Parathyroid adenoma (tissue), 2 donors: ENCODE results near the gene DYNC2LI1.

Experiments
- H2AFZ ChIP-seq: fragments of 300-600 bp; sonication (generic); one replicate; pipeline ENCODE4 v1.7.0; 2017; ENCODE audit warnings: antibody characterized with exemption, mild to moderate bottlenecking
- H3K27ac ChIP-seq: fragments of 300-600 bp; sonication (generic); one replicate; pipeline ENCODE4 v1.7.0; 2017
- H3K27me3 ChIP-seq: fragments of 300-600 bp; sonication (generic); one replicate; pipeline ENCODE4 v1.7.0; 2017; ENCODE audit warnings: low read length; ENCODE audit not compliant: control insufficient read depth, insufficient read depth
- H3K36me3 ChIP-seq: fragments of 300-600 bp; sonication (generic); one replicate; pipeline ENCODE4 v1.7.0; 2017; ENCODE audit warnings: low read length; ENCODE audit not compliant: control insufficient read depth, insufficient read depth
- H3K4me1 ChIP-seq: fragments of 300-600 bp; sonication (generic); one replicate; pipeline ENCODE4 v1.7.0; 2017; ENCODE audit warnings: control low read depth
- H3K4me2 ChIP-seq: fragments of 300-600 bp; sonication (generic); one replicate; pipeline ENCODE4 v1.7.0; 2017; ENCODE audit warnings: low read length
- H3K4me3 ChIP-seq: fragments of 300-600 bp; sonication (generic); one replicate; pipeline ENCODE4 v1.7.0; 2017; ENCODE audit warnings: low read depth, low read length
- H3K79me2 ChIP-seq: fragments of 300-600 bp; sonication (generic); one replicate; pipeline ENCODE4 v1.7.0; 2017; ENCODE audit warnings: control low read depth
- H3K9ac ChIP-seq: fragments of 300-600 bp; sonication (generic); one replicate; pipeline ENCODE4 v1.7.0; 2017; ENCODE audit warnings: mild to moderate bottlenecking
- H3K9me3 ChIP-seq: fragments of 300-600 bp; sonication (generic); one replicate; pipeline ENCODE4 v1.7.0; 2017; ENCODE audit warnings: low read length; ENCODE audit not compliant: control insufficient read depth
- TF ChIP-seq, protein P1 (sequence below): fragments of 300-600 bp; sonication (generic); IDR thresholded peaks from one replicate; pipeline ENCODE4 v1.7.0; 2017; ENCODE audit warnings: antibody characterized with exemption, mild to moderate bottlenecking
- donor health status: primary hyperparathyroidism.

Gene DYNC2LI1

DNA sequence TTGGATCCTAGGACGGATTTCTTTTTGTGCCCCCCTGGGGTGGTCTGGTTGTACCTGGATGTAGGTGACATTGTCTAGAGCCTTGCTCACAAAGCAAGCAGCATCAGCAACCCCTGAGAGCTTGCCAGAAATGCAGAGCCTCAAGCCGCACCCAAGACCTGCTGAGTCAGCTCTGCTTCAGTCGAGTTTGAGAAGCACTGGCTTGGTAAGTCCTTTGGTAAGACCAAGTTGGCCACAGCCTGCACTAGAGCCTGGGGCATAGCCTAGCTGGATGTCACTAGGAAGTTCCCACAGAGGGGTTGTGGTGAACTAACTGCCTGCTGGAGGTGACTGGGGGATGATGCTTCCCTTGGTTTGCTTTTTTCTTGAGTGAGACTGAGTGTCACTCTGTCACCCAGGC, 58.6 kb downstream of the DYNC2LI1 start:
- Histone ChIP-seq H3K79me2 (no peaks in the 10 kb centered on the region), H3K36me3 (no peaks in the 10 kb centered on the region), H3K9ac (no peak overlapping the region), H3K9me3 (no peaks in the 10 kb centered on the region), H3K27me3 (no peaks in the 10 kb centered on the region), H3K4me3 (no peak overlapping the region), H2AFZ (no peak overlapping the region), H3K4me2 (no peak overlapping the region), H3K4me1 (no peaks in the 10 kb centered on the region), H3K27ac (no peak overlapping the region)
- TF ChIP-seq, protein P1, sequence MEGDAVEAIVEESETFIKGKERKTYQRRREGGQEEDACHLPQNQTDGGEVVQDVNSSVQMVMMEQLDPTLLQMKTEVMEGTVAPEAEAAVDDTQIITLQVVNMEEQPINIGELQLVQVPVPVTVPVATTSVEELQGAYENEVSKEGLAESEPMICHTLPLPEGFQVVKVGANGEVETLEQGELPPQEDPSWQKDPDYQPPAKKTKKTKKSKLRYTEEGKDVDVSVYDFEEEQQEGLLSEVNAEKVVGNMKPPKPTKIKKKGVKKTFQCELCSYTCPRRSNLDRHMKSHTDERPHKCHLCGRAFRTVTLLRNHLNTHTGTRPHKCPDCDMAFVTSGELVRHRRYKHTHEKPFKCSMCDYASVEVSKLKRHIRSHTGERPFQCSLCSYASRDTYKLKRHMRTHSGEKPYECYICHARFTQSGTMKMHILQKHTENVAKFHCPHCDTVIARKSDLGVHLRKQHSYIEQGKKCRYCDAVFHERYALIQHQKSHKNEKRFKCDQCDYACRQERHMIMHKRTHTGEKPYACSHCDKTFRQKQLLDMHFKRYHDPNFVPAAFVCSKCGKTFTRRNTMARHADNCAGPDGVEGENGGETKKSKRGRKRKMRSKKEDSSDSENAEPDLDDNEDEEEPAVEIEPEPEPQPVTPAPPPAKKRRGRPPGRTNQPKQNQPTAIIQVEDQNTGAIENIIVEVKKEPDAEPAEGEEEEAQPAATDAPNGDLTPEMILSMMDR, result no peak

DNA sequence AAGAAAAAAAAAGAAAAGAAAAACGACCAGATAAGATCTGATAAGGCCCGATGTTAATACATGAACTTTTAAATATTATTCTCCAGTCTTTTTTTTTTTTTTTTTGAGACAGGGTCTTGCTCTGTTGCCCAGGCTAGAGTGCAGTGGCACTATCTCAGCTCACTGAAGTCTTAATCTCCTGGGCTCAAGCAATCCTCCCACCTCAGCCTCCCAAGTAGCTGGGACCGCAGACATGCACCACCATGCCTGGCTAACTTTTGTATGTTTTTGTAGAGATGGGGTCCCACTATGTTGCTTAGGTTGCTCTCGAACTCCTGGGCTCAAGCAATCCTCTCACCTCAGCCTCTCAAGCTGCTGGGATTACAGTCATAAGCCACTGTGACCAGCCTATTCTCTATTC, 63.2 kb downstream of the DYNC2LI1 start:
- Histone ChIP-seq H3K9ac (no peak overlapping the region), H3K4me3 (no peak overlapping the region), H3K27me3 (no peaks in the 10 kb centered on the region), H3K4me1 (no peaks in the 10 kb centered on the region), H3K27ac (no peak overlapping the region), H3K4me2 (no peak overlapping the region), H3K79me2 (no peaks in the 10 kb centered on the region), H3K36me3 (no peaks in the 10 kb centered on the region), H2AFZ (no peak overlapping the region), H3K9me3 (no peaks in the 10 kb centered on the region)
- TF ChIP-seq, protein P1, result no peak

DNA sequence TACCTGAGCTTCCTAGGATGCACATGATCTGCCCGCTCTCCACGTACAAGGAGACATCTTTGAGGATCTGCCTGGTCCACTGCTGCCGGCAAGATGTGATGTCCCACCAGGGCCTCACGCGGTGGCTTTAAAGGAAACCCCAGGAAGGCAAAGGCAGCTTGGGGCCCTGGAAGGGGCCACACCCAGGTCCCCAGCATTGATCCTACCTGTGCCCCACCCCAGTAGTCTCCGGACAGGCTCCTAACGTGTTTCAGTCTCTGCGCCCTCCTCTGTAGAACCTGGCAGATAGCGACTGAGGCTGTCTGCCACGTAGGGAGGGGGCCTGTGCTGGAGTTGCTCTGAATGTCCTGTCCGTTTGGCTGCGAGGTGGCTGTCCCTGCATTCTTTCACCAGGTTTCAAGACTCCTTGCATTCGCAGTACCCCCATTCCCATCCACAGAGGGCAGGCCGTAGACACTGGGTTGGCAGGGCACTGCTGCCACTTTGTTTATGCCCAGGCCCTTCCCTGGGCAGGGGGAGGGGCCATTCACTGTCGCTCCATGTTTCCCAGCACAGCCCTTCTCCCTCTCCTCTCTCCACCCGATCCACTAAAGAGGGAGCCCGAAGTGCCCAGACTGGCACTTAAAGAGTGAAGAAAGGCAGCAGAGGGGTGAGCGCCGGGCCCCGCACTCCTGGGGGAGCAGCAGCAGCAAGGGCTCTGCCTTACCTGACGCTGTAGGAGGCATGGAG, 64.2 kb downstream of the DYNC2LI1 start:
- H3K36me3 ChIP-seq, result no peaks in the 10 kb centered on the region
- H3K4me1 ChIP-seq, result no peaks in the 10 kb centered on the region
- H3K9ac ChIP-seq, result no peak overlapping the region
- H3K79me2 ChIP-seq, result no peaks in the 10 kb centered on the region
- no peak overlapping the region for H2AFZ ChIP-seq
- no peaks in the 10 kb centered on the region for H3K9me3 ChIP-seq
- no peak overlapping the region for H3K4me3 ChIP-seq
- H3K27me3 ChIP-seq, result no peaks in the 10 kb centered on the region
- TF ChIP-seq, protein P1, result no peak
- no peak overlapping the region for H3K27ac ChIP-seq
- H3K4me2 ChIP-seq, result no peak overlapping the region

DNA sequence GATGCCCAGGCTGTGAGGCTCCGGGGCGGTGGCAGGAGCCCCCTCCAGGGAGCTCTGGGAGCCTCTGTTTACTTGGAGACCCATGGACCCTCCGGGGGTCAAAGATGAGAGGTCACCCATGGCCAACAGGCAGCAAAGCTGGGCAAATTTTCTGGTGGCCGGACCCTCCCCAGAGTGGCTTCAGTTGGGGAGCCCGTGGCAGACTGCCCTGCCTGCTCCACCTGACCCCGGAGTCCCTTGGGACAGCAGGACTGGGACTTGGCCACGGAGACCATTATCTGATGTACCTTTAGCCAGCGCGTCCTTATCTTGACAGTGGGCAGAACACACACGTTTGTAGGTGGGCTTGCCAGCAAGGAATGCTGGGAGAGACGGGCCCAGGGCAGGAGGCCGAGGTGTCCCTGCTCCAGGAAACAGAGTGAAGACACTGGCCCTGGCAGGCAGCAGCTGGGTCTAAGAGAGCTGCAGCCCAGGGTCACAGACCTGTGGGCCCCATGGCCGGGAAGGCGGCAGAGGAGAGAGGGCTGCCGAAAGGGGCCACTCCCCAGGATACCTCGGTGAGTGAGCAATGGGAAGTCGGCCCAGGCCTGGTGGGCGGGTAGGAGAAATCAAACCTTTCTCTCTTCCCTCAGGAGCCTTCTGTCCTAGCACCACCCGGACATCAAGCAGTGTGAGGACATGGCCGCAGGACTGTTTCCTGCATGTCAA, 64.9 kb downstream of the DYNC2LI1 start, which contains the start of the genes ABCG5 and ABCG8:
ABCG5 (minus strand) TSS at position 280 of the 708 bp plus-strand sequence; CDS start at position 120, 160 bp downstream.
ABCG8 (plus strand) TSS at position 412 of the 708 bp plus-strand sequence; CDS start at position 495, 83 bp downstream.
- Histone ChIP-seq H3K9me3 (no peaks in the 10 kb centered on the region), H3K4me2 (no peak within 1 kb of the TSS), H3K4me3 (no peak within 1 kb of the TSS), H3K27ac (no peak within 1 kb of the TSS), H3K36me3 (no peaks in the 10 kb centered on the region), H3K79me2 (no peaks in the 10 kb centered on the region), H3K4me1 (no peaks in the 10 kb centered on the region), H3K9ac (no peak within 1 kb of the TSS), H2AFZ (no peak within 1 kb of the TSS), H3K27me3 (no peaks in the 10 kb centered on the region)
- TF ChIP-seq, protein P1, result no peak
